ENCODE results near the gene LANCL3. TPM values are rescaled to one million over a fixed set of nuclear protein-coding genes. Genes with fewer than 3 reads are reported as not detected.

Gene LANCL3
- total RNA-seq, 1 experiment from 2014 or later: 1.5 TPM

- ChIA-PET CTCF (no interaction called here), POLR2A (ENCODE audit: unreplicated experiment) (no interaction called here)
- no peak overlapping the region for H3K4me3 ChIP-seq
- H3K4me2 ChIP-seq: no peak overlapping the region
- no peak for DNase-seq
- no peaks in the 10 kb centered on the region for H4K20me1 ChIP-seq (ENCODE audit: insufficient read depth)
- no TSS peak for BruUV-seq (replicated peaks)
- no peaks in the 10 kb centered on the region for H3F3A ChIP-seq (ENCODE audit: insufficient read depth, low read depth)
- TF ChIP-seq EZH2 (IDR thresholded peaks at IDR 0.05; ENCODE audit: low read depth): no peak
- TF ChIP-seq CTCF (conservative IDR thresholded peaks at IDR 0.05): no peak
- H2AFZ ChIP-seq: no peak overlapping the region
- no peaks in the 10 kb centered on the region for H3K36me3 ChIP-seq (ENCODE audit: low read depth)
- intact Hi-C loops (cut with micrococcal nuclease; ENCODE audit: unreplicated experiment): no loop called here
- H3K79me2 ChIP-seq (ENCODE audit: low read depth): no peaks in the 10 kb centered on the region
- no peak overlapping the region for H3K27ac ChIP-seq
- H3K9me2 ChIP-seq (ENCODE audit: insufficient read depth): no peaks in the 10 kb centered on the region
- H3K9me3 ChIP-seq (ENCODE audit: insufficient read depth, low read depth): no peaks in the 10 kb centered on the region
- H3K4me1 ChIP-seq (replicated peaks; ENCODE audit: insufficient read depth): no peaks in the 10 kb centered on the region
- no peaks in the 10 kb centered on the region for H3K27me3 ChIP-seq (ENCODE audit: insufficient read depth, low read depth)
Observed at GRCh38 chrX:37613933-37614332, 42.5 kb downstream of the LANCL3 start.

GRCh38 chrX:37627602-37628001, 56.1 kb downstream of the LANCL3 start:
- no peak overlapping the region for H3K27ac ChIP-seq
- H3K4me3 ChIP-seq: no peak overlapping the region
- intact Hi-C loops (cut with micrococcal nuclease; ENCODE audit: unreplicated experiment): no loop called here
- TF ChIP-seq CTCF (conservative IDR thresholded peaks at IDR 0.05): no peak
- TF ChIP-seq EZH2 (IDR thresholded peaks at IDR 0.05; ENCODE audit: low read depth): no peak
- H3K9me2 ChIP-seq (ENCODE audit: insufficient read depth): no peaks in the 10 kb centered on the region
- H3K36me3 ChIP-seq (ENCODE audit: low read depth): no peaks in the 10 kb centered on the region
- H2AFZ ChIP-seq: no peak overlapping the region
- no peaks in the 10 kb centered on the region for H3K79me2 ChIP-seq (ENCODE audit: low read depth)
- H3K27me3 ChIP-seq (ENCODE audit: insufficient read depth, low read depth): no peaks in the 10 kb centered on the region
- CTCF ChIA-PET: no interaction called here
- no peaks in the 10 kb centered on the region for H4K20me1 ChIP-seq (ENCODE audit: insufficient read depth)
- H3K4me2 ChIP-seq: no peak overlapping the region
- peaks cover 7% of the 10 kb centered on the region; the same call in 1 of the 2 replicates for H3K4me1 ChIP-seq (replicated peaks; ENCODE audit: insufficient read depth)
- BruUV-seq (replicated peaks): no TSS peak
- no peak for DNase-seq
- POLR2A ChIA-PET (ENCODE audit: unreplicated experiment): no interaction called here
- no peaks in the 10 kb centered on the region for H3F3A ChIP-seq (ENCODE audit: insufficient read depth, low read depth)
- H3K9me3 ChIP-seq (ENCODE audit: insufficient read depth, low read depth): no peaks in the 10 kb centered on the region

- intact Hi-C loops (cut with micrococcal nuclease; ENCODE audit: unreplicated experiment): no loop called here
- Histone ChIP-seq H3K4me3 (no peak overlapping the region), H3K4me1 (replicated peaks; ENCODE audit: insufficient read depth) (no peaks in the 10 kb centered on the region), H3K79me2 (ENCODE audit: low read depth) (no peaks in the 10 kb centered on the region), H3K9me3 (ENCODE audit: insufficient read depth, low read depth) (no peaks in the 10 kb centered on the region), H3K9me2 (ENCODE audit: insufficient read depth) (no peaks in the 10 kb centered on the region), H2AFZ (no peak overlapping the region), H3K36me3 (ENCODE audit: low read depth) (no peaks in the 10 kb centered on the region), H3K27ac (no peak overlapping the region), H3F3A (ENCODE audit: insufficient read depth, low read depth) (no peaks in the 10 kb centered on the region), H3K27me3 (ENCODE audit: insufficient read depth, low read depth) (no peaks in the 10 kb centered on the region), H4K20me1 (ENCODE audit: insufficient read depth) (no peaks in the 10 kb centered on the region), H3K4me2 (no peak overlapping the region)
- ChIA-PET POLR2A (ENCODE audit: unreplicated experiment) (no interaction called here), CTCF (no interaction called here)
- no TSS peak for BruUV-seq (replicated peaks)
- no peak for DNase-seq
- TF ChIP-seq CTCF (conservative IDR thresholded peaks at IDR 0.05) (no peak), EZH2 (IDR thresholded peaks at IDR 0.05; ENCODE audit: low read depth) (no peak)
Observed at GRCh38 chrX:37638047-37638446, 66.6 kb downstream of the LANCL3 start.
